Natural killer cell (primary cell): ENCODE measurements around the gene DHRS4L2. TPM values are rescaled to one million over a fixed set of nuclear protein-coding genes. Genes with fewer than 3 reads are reported as not detected.
"Not testable (repeated sequence)": the region's sequence is repeated elsewhere in the genome, so short reads cannot be mapped to it uniquely, and the experiment has no call there.

Experiments
- ATAC-seq, 3 donors: fragments of 150-1000 bp in 2 of 3; fragments of 200-7000 bp in 1 of 3; cut with Tn5 transposase; 1 replicate in 1 of 3; 2 replicates in 2 of 3; pipeline ENCODE4 v1.10.0; 2021; ENCODE audit warnings: mild to moderate bottlenecking in 2 of 3, moderate library complexity in 2 of 3
- DNase-seq, 2 donors: peaks; one replicate each; pipeline versions ENCODE4 v3.0.0 to v3.0.0-alpha.2; 2013 to 2021; ENCODE audit warnings: mixed read lengths in 1 of 2
- H3K27ac ChIP-seq: one replicate; pipeline ENCODE4 v1.5.1; 2013; ENCODE audit warnings: mild to moderate bottlenecking, low read length
- H3K27me3 ChIP-seq: one replicate; pipeline ENCODE4 v1.6.1; 2013; ENCODE audit warnings: low read length; ENCODE audit not compliant: control insufficient read depth, insufficient read depth
- H3K36me3 ChIP-seq: one replicate; pipeline ENCODE4 v1.6.1; 2013; ENCODE audit warnings: low read length; ENCODE audit not compliant: control insufficient read depth, insufficient read depth
- H3K4me1 ChIP-seq: one replicate; pipeline ENCODE4 v1.6.1; 2013; ENCODE audit warnings: low read length; ENCODE audit not compliant: control insufficient read depth, insufficient read depth
- H3K4me3 ChIP-seq: one replicate; pipeline ENCODE4 v1.5.1; 2013; ENCODE audit warnings: low read length
- H3K9me3 ChIP-seq: one replicate; pipeline ENCODE4 v1.6.1; 2013; ENCODE audit warnings: low read length; ENCODE audit not compliant: control insufficient read depth, insufficient read depth
- H3K27ac Mint-ChIP-seq, 2 donors: one replicate each; pipeline ENCODE4 v1.8.0; 2022; ENCODE audit warnings: mild to moderate bottlenecking in 2 of 2, mixed read lengths in 2 of 2, moderate library complexity in 1 of 2
- H3K27me3 Mint-ChIP-seq, 2 donors: one replicate each; pipeline ENCODE4 v1.8.0; 2022; ENCODE audit warnings: low read depth in 2 of 2, mixed read lengths in 2 of 2
- H3K36me3 Mint-ChIP-seq: one replicate; pipeline ENCODE4 v1.8.0; 2022; ENCODE audit warnings: mixed read lengths
- H3K4me1 Mint-ChIP-seq, 2 donors: one replicate each; pipeline ENCODE4 v1.8.0; 2022; ENCODE audit warnings: mixed read lengths in 2 of 2
- H3K4me3 Mint-ChIP-seq: one replicate; pipeline ENCODE4 v1.8.0; 2022; ENCODE audit warnings: mild to moderate bottlenecking, moderate library complexity, mixed read lengths
- H3K9me3 Mint-ChIP-seq, 2 donors: one replicate each; pipeline ENCODE4 v1.8.0; 2022; ENCODE audit warnings: mixed read lengths in 2 of 2
- WGBS: methylation state at CpG from one replicate; pipeline ENCODE4 v1.1.7; 2013; ENCODE audit warnings: missing lambda C conversion rate; ENCODE audit not compliant: insufficient coverage; 5-methylcytosine and 5-hydroxymethylcytosine counted together
- intact Hi-C: fragments of 100-400 bp; cut with micrococcal nuclease; formaldehyde crosslinking; loops from one replicate; pipeline ENCODE4 v1.14.2; 2022
- total RNA-seq, 4 donors: library from RNA; stranded (reverse); fragments of 120-200 nt in 1 of 4; gene quantifications; one replicate each; pipeline versions ENCODE4 v1.2.3 to v1.2.4, GENCODE V29; 2013 to 2022

The DHRS4L2 gene
- total RNA-seq, 3 donors from 2014 or later (not counting 1 experiment from before 2014, with no cell fraction given) = 8.6 to 12.4 (median 9.7) TPM

GRCh38 chr14:23990961-23991360 is 2.2 kb downstream of the DHRS4L2 start:
- peaks cover 21% of the 10 kb centered on the region for H3K4me1 ChIP-seq
- H3K36me3 Mint-ChIP-seq, H3K4me3 Mint-ChIP-seq, H3K4me3 ChIP-seq, H3K27ac Mint-ChIP-seq, H3K9me3 Mint-ChIP-seq, intact Hi-C loops, H3K27me3 Mint-ChIP-seq, H3K36me3 ChIP-seq, DNase-seq, H3K9me3 ChIP-seq, H3K27me3 ChIP-seq, ATAC-seq, H3K27ac ChIP-seq: not testable (repeated sequence)
- 100% methylated on average over 1 of the region's 1 CpG for WGBS
- peaks cover 15 to 19% of the 10 kb centered on the region in 2 donors for H3K4me1 Mint-ChIP-seq

- WGBS = 93% methylated on average over 3 of the region's 3 CpGs
- not testable (repeated sequence) for ATAC-seq
- H3K4me1 ChIP-seq = peaks cover 20% of the 10 kb centered on the region
Observed at GRCh38 chr14:23993042-23993441, 4.3 kb downstream of the DHRS4L2 start.

GRCh38 chr14:23996009-23996408 is 7.3 kb downstream of the DHRS4L2 start:
- H3K36me3 Mint-ChIP-seq, intact Hi-C loops, H3K27ac ChIP-seq, H3K9me3 Mint-ChIP-seq, H3K4me3 ChIP-seq, H3K4me1 ChIP-seq, H3K27me3 Mint-ChIP-seq, H3K27me3 ChIP-seq, H3K4me1 Mint-ChIP-seq, DNase-seq, H3K27ac Mint-ChIP-seq, H3K4me3 Mint-ChIP-seq, H3K9me3 ChIP-seq, ATAC-seq, H3K36me3 ChIP-seq: not testable (repeated sequence)

More at GRCh38 chr14:23993042-23993441, 4.3 kb downstream of the DHRS4L2 start:
- H3K36me3 ChIP-seq, H3K4me3 Mint-ChIP-seq, DNase-seq, H3K27me3 Mint-ChIP-seq, H3K4me3 ChIP-seq, H3K27me3 ChIP-seq, H3K36me3 Mint-ChIP-seq, H3K27ac ChIP-seq, H3K27ac Mint-ChIP-seq, H3K9me3 ChIP-seq, intact Hi-C loops, H3K9me3 Mint-ChIP-seq: not testable (repeated sequence)
- H3K4me1 Mint-ChIP-seq = peaks cover 15 to 18% of the 10 kb centered on the region in 2 donors

GRCh38 chr14:23996825-23997224 is 8.1 kb downstream of the DHRS4L2 start:
- H3K4me3 Mint-ChIP-seq, H3K27ac ChIP-seq, H3K4me1 ChIP-seq, ATAC-seq, H3K27me3 ChIP-seq, intact Hi-C loops, H3K36me3 Mint-ChIP-seq, H3K27ac Mint-ChIP-seq, H3K4me3 ChIP-seq, H3K27me3 Mint-ChIP-seq, H3K9me3 ChIP-seq, DNase-seq, H3K4me1 Mint-ChIP-seq, H3K36me3 ChIP-seq, H3K9me3 Mint-ChIP-seq: not testable (repeated sequence)
- no CpG with 5 or more reads among the region's 2 CpGs for WGBS

DNA sequence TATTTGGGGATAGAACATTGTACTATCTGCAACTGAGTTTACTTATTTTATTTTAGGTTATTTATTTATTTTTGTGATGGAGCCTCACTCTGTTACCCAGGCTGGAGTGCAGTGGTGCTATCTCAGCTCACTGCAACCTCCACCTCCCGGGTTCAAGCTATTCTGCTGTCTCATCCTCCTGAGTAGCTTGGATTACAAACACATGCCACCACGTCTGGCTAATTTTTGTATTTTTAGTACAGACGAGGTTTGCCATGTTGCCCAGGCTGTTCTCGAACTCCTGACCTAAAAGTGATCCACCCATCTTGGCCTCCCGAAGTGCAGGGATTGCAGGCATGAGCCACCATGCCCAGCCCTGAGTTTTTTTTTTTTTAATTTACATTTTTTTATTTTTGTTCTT is 10.9 kb downstream of the DHRS4L2 start:
- H3K36me3 Mint-ChIP-seq, H3K9me3 Mint-ChIP-seq, DNase-seq, ATAC-seq, H3K4me3 ChIP-seq, H3K27me3 Mint-ChIP-seq, intact Hi-C loops, H3K36me3 ChIP-seq, H3K4me1 ChIP-seq, H3K4me3 Mint-ChIP-seq, H3K4me1 Mint-ChIP-seq, H3K27me3 ChIP-seq, H3K27ac Mint-ChIP-seq, H3K27ac ChIP-seq, H3K9me3 ChIP-seq: not testable (repeated sequence)
- WGBS = no CpG with 5 or more reads among the region's 5 CpGs

DNA sequence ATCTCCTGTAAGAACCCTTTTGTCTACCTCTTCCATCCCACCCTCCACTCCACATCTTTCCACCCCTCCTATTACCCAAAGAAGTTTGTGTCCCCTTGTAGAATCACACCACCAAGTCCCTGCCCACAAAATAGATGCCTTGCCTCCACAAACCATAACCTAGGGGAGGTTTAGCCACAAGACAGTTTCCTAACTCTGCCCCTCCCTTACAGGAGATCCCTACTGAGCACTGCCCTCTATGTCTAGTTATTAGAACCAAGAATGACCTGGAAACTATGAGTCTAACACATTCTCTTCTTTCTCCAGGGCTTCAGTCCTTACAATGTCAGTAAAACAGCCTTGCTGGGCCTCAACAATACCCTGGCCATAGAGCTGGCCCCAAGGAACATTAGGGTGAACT is 12.3 kb downstream of the DHRS4L2 start:
- H3K36me3 ChIP-seq, H3K27me3 Mint-ChIP-seq, H3K9me3 Mint-ChIP-seq, ATAC-seq, H3K9me3 ChIP-seq, H3K36me3 Mint-ChIP-seq, intact Hi-C loops, H3K27ac ChIP-seq, H3K27ac Mint-ChIP-seq, H3K4me3 Mint-ChIP-seq, H3K4me3 ChIP-seq, H3K4me1 ChIP-seq, H3K27me3 ChIP-seq, H3K4me1 Mint-ChIP-seq, DNase-seq: not testable (repeated sequence)

GRCh38 chr14:24001679-24002078 is 12.9 kb downstream of the DHRS4L2 start:
- H3K9me3 Mint-ChIP-seq, ATAC-seq, H3K36me3 ChIP-seq, H3K27ac ChIP-seq, H3K4me1 ChIP-seq, intact Hi-C loops, H3K4me1 Mint-ChIP-seq, DNase-seq, H3K9me3 ChIP-seq, H3K27ac Mint-ChIP-seq, H3K27me3 Mint-ChIP-seq, H3K27me3 ChIP-seq, H3K4me3 ChIP-seq, H3K4me3 Mint-ChIP-seq, H3K36me3 Mint-ChIP-seq: not testable (repeated sequence)
- no CpG with 5 or more reads among the region's 2 CpGs for WGBS

DNA sequence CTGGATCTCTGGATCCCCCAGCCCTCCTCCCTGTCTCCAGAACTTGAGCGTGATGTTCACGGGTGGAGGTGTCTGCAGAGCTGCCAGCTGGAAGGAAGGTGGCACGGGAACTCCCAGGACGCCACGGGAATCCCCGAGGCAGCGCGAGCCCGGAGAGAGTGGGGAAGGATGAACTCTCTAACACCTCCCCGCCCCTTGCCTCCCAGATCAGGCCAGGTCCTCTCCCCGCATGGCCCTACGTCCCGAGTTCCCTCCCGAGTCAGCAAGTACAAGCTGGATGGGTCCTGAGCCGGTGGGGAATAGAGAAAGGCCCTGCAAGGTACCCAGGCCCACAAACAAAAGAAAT is 17.7 kb downstream of the DHRS4L2 start:
- H3K27ac Mint-ChIP-seq, H3K4me1 Mint-ChIP-seq, H3K27me3 ChIP-seq, intact Hi-C loops, H3K9me3 ChIP-seq, H3K9me3 Mint-ChIP-seq, H3K36me3 Mint-ChIP-seq, DNase-seq, H3K27me3 Mint-ChIP-seq, H3K36me3 ChIP-seq: not testable (repeated sequence)
- ATAC-seq = peak; percentile 52 to 67 (median 54)
- H3K27ac ChIP-seq = peak overlapping the region; percentile 61
- peak overlapping the region; percentile 13 for H3K4me3 Mint-ChIP-seq
- peak overlapping the region; percentile 38 for H3K4me3 ChIP-seq
- WGBS = 0% methylated on average over 5 of the region's 15 CpGs
- H3K4me1 ChIP-seq = peaks cover 18% of the 10 kb centered on the region
